ENCODE measurements around the gene CNN3. TPM values are rescaled to one million over a fixed set of nuclear protein-coding genes. Genes with fewer than 3 reads are reported as not detected.

The CNN3 gene
- total RNA-seq, 1 donor from 2014 or later: 238 TPM

DNA sequence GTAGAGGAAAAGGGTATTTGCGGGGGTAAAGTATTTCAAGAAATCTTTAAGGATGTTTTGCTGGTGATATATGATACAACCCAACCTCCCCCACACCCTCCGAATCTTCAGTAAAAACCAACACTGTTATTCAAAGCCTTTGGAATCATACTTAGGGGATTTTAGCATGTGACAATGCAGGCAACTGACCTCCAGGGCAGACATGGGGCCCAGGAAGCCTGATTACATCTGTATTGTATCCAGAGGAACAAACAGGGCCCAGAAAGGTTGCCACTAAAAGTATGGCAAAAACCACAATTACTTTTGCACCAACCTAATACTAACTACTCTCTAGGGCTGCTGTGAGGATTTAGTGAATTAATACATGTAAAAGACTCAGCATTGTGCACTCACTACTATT is 43.9 kb upstream of the CNN3 start:
- Mint-ChIP-seq H3K36me3 (ENCODE audit: unreplicated experiment) (no peaks in the 10 kb centered on the region), H3K4me1 (ENCODE audit: unreplicated experiment) (peaks cover 39% of the 10 kb centered on the region), H3K27me3 (ENCODE audit: unreplicated experiment) (no peaks in the 10 kb centered on the region), H3K9me3 (ENCODE audit: unreplicated experiment) (no peaks in the 10 kb centered on the region), H3K27ac (ENCODE audit: unreplicated experiment) (peak overlapping the region; percentile 74), H3K4me3 (ENCODE audit: unreplicated experiment) (no peak overlapping the region)
- DNase-seq (ENCODE audit: extremely low spot score, unreplicated experiment): no peak
- TF ChIP-seq, protein P1, sequence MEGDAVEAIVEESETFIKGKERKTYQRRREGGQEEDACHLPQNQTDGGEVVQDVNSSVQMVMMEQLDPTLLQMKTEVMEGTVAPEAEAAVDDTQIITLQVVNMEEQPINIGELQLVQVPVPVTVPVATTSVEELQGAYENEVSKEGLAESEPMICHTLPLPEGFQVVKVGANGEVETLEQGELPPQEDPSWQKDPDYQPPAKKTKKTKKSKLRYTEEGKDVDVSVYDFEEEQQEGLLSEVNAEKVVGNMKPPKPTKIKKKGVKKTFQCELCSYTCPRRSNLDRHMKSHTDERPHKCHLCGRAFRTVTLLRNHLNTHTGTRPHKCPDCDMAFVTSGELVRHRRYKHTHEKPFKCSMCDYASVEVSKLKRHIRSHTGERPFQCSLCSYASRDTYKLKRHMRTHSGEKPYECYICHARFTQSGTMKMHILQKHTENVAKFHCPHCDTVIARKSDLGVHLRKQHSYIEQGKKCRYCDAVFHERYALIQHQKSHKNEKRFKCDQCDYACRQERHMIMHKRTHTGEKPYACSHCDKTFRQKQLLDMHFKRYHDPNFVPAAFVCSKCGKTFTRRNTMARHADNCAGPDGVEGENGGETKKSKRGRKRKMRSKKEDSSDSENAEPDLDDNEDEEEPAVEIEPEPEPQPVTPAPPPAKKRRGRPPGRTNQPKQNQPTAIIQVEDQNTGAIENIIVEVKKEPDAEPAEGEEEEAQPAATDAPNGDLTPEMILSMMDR (IDR thresholded peaks at IDR 0.05): no peak

DNA sequence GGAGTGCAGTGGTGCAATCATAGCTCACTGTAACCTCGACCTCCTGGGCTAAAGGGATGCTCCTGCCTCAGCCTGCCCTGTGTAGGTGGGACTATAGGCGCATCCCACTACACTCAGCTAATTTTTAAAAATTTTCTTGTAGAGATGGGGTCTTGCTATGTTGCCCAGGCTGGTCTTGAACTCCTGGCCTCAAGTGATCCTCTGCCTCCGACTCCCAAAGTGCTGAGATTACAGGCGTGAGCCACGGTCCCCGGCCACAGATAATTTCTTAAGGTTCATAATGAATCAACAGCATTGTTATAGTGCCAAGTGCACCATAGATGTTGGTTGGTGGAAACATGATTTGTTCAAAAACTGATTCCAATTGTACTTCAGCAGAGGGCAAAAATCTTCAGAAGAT is 42.2 kb upstream of the CNN3 start:
- TF ChIP-seq, protein P1 (IDR thresholded peaks at IDR 0.05): no peak
- H3K9me3 Mint-ChIP-seq (ENCODE audit: unreplicated experiment): no peaks in the 10 kb centered on the region
- DNase-seq (ENCODE audit: extremely low spot score, unreplicated experiment): no peak
- H3K27me3 Mint-ChIP-seq (ENCODE audit: unreplicated experiment): no peaks in the 10 kb centered on the region
- peaks cover 28% of the 10 kb centered on the region for H3K4me1 Mint-ChIP-seq (ENCODE audit: unreplicated experiment)
- H3K4me3 Mint-ChIP-seq (ENCODE audit: unreplicated experiment): no peak overlapping the region
- no peaks in the 10 kb centered on the region for H3K36me3 Mint-ChIP-seq (ENCODE audit: unreplicated experiment)
- no peak overlapping the region for H3K27ac Mint-ChIP-seq (ENCODE audit: unreplicated experiment)

GRCh38 chr1:94966033-94966432 is 39.1 kb upstream of the CNN3 start:
- no peak for DNase-seq (ENCODE audit: extremely low spot score, unreplicated experiment)
- peaks cover 20% of the 10 kb centered on the region for H3K4me1 Mint-ChIP-seq (ENCODE audit: unreplicated experiment)
- TF ChIP-seq, protein P1 (IDR thresholded peaks at IDR 0.05): no peak
- no peak overlapping the region for H3K4me3 Mint-ChIP-seq (ENCODE audit: unreplicated experiment)
- no peaks in the 10 kb centered on the region for H3K36me3 Mint-ChIP-seq (ENCODE audit: unreplicated experiment)
- H3K27me3 Mint-ChIP-seq (ENCODE audit: unreplicated experiment): no peaks in the 10 kb centered on the region
- no peak overlapping the region for H3K27ac Mint-ChIP-seq (ENCODE audit: unreplicated experiment)
- H3K9me3 Mint-ChIP-seq (ENCODE audit: unreplicated experiment): no peaks in the 10 kb centered on the region

DNA sequence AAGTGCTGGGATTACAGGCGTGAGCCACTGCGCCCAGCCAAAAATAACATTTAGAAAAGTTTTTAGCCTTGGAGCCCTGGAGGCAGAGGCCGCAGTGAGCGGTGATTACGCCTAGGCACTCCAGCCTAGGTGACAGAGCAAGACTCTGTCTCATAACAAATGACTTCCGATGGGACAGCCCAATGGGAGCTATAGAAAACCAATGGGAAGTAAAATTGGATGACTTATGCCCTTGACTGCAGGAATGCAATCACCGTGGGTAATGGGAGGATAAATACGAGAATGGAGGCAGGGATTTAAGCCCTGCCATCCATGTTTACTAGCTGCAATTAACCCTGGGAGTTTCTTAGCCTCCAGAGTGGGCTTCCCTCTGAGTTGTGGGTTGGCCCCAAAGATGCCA is 37.0 kb upstream of the CNN3 start:
- TF ChIP-seq, protein P1 (IDR thresholded peaks at IDR 0.05): no peak
- Mint-ChIP-seq H3K4me1 (ENCODE audit: unreplicated experiment) (peaks cover 14% of the 10 kb centered on the region), H3K27me3 (ENCODE audit: unreplicated experiment) (no peaks in the 10 kb centered on the region), H3K4me3 (ENCODE audit: unreplicated experiment) (no peak overlapping the region), H3K9me3 (ENCODE audit: unreplicated experiment) (no peaks in the 10 kb centered on the region), H3K27ac (ENCODE audit: unreplicated experiment) (no peak overlapping the region), H3K36me3 (ENCODE audit: unreplicated experiment) (no peaks in the 10 kb centered on the region)
- no peak for DNase-seq (ENCODE audit: extremely low spot score, unreplicated experiment)

DNA sequence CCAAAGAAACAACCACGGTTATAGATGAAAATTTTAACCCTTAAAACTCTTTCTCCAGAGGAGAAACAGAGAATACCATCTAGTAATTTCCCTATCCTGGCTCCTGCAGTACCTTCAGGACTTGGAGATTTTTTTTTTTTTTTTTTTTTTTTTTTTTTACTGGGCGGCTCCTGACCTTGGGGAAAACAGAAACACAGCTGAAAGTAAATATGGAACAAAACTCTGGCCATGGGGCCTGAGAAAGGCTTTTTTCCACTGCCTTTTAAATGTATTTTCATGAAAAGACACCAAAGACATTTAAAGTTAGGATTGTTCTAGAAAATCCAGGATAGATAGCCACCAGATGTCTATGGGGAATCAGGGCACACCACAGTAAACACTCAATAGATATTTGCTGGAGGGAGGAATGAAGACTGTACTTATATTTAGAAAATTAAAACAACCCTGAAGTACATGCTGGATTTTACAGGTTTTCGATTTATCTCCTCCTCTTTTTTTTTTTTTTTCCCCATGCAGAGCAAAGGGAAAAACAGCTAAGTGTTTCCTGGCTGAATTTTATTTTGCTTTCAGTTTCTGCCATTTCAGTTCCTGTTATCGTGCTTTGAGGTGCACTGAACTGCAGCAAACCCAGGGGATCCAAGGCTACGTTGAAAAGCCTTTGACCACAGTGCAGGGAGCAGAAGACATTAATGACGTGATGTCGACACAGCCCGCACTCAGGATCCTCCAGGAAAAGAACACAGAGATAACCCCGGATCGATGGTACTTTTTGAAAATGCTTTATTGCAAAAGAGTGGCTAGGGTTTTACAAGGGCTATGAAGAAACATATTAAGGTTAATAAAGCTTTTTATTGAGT is 35.7 kb upstream of the CNN3 start:
- H3K4me3 Mint-ChIP-seq (ENCODE audit: unreplicated experiment): peak overlapping the region; percentile 64
- no peak for DNase-seq (ENCODE audit: extremely low spot score, unreplicated experiment)
- peaks cover 14% of the 10 kb centered on the region for H3K4me1 Mint-ChIP-seq (ENCODE audit: unreplicated experiment)
- no peaks in the 10 kb centered on the region for H3K36me3 Mint-ChIP-seq (ENCODE audit: unreplicated experiment)
- peak overlapping the region; percentile 92 for H3K27ac Mint-ChIP-seq (ENCODE audit: unreplicated experiment)
- TF ChIP-seq, protein P1 (IDR thresholded peaks at IDR 0.05): no peak
- H3K9me3 Mint-ChIP-seq (ENCODE audit: unreplicated experiment): no peaks in the 10 kb centered on the region
- H3K27me3 Mint-ChIP-seq (ENCODE audit: unreplicated experiment): no peaks in the 10 kb centered on the region
